ENCODE measurements around the gene PRG2.

DNA sequence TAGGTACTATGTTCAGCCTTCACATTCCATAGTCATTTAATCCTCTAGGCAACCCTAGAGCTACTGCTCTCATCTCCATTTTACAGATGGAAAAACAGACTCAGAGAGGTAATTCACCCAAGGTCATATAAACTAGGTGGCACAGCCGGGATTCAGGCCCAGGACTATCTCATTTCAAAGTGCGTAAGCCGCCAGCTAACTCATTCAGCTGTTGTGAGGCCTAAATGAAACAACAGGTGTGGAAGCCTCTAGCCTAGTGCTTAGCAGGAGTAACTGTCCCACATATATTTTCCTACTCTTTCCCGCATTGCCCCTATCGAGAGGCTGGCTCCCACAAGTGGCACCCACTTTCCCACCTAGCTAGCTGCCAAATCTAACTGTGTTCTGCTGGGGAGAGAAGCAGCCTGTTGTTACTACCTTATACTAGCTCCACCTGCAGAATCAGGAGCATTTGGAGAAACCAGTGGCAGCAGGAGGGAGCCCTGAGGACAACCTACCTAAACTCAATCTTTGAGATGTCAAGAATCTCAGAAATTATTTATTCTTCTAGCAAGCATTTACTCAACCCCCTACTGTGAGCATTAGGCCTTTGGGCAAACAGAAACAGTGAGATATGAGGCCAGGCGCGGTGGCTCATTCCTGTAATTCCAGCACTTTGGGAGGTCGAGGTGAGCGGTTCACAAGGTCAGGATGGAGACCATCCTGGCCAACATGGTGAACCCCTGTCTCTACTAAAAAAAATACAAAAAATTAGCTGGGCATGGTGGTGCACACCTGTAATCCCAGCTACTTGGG lies 30.4 kb downstream of the PRG2 start:
- TF ChIP-seq, protein P1, sequence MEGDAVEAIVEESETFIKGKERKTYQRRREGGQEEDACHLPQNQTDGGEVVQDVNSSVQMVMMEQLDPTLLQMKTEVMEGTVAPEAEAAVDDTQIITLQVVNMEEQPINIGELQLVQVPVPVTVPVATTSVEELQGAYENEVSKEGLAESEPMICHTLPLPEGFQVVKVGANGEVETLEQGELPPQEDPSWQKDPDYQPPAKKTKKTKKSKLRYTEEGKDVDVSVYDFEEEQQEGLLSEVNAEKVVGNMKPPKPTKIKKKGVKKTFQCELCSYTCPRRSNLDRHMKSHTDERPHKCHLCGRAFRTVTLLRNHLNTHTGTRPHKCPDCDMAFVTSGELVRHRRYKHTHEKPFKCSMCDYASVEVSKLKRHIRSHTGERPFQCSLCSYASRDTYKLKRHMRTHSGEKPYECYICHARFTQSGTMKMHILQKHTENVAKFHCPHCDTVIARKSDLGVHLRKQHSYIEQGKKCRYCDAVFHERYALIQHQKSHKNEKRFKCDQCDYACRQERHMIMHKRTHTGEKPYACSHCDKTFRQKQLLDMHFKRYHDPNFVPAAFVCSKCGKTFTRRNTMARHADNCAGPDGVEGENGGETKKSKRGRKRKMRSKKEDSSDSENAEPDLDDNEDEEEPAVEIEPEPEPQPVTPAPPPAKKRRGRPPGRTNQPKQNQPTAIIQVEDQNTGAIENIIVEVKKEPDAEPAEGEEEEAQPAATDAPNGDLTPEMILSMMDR (conservative IDR thresholded peaks at IDR 0.05; ENCODE audit: low read depth, low read length) = no peak
- TF ChIP-seq MAFK (IDR thresholded peaks at IDR 0.05; ENCODE audit: low read depth, low read length) (no peak), POLR2A (IDR thresholded peaks at IDR 0.05; ENCODE audit: low read depth, low read length) (no peak), MXI1 (IDR thresholded peaks at IDR 0.05; ENCODE audit: borderline replicate concordance, low read depth, low read length) (no peak), FOS (IDR thresholded peaks at IDR 0.05; ENCODE audit: low read depth, low read length) (no peak), NFE2L2 (IDR thresholded peaks at IDR 0.05; ENCODE audit: low read depth, low read length) (no peak), SMC3 (IDR thresholded peaks at IDR 0.05; ENCODE audit: low read depth, low read length) (no peak)
